Pulmonary artery endothelial cell (primary cell): ENCODE results near the gene PLVAP. TPM values are rescaled to one million over a fixed set of nuclear protein-coding genes. Genes with fewer than 3 reads are reported as not detected.

Source experiments
- DNase-seq: peaks from one replicate; pipeline ENCODE4 v3.0.0-alpha.2; 2011; ENCODE audit warnings: low read depth, low spot score
- total RNA-seq: library from RNA; depleted of rRNA; stranded (reverse); fragments of >200 nt; gene quantifications from 2 replicates; pipeline ENCODE4 v1.2.3, GENCODE V29; 2014

The PLVAP gene
- total RNA-seq, 1 donor from 2014 or later: 0.46 TPM

GRCh38 chr19:17303167-17303939 is 73.8 kb downstream of the PLVAP start, which contains the start of gene ABHD8:
TSS of gene ABHD8 (minus strand) at chr19:17303425. CDS start at chr19:17301616, 1,809 bp downstream.
- peak; percentile 87 for DNase-seq

- no peak for DNase-seq
Measured at GRCh38 chr19:17302391-17303166, 74.6 kb downstream of the PLVAP start.

Other genes with a start within 250 kb of the PLVAP start
- 19.1 and 19.3 TPM in 2 replicates for gene USE1, start 162.0 kb downstream of the PLVAP start, total RNA-seq
- gene OCEL1, start 151.1 kb downstream of the PLVAP start, total RNA-seq: 2.3 and 3.4 TPM in 2 replicates
- gene NR2F6, start 131.4 kb downstream of the PLVAP start, total RNA-seq: 40.4 and 45.7 TPM in 2 replicates
- gene USHBP1, start 112.6 kb downstream of the PLVAP start, total RNA-seq: 5.0 and 5.7 TPM in 2 replicates
- 126 and 150 TPM in 2 replicates for gene BABAM1, start 109.9 kb downstream of the PLVAP start, total RNA-seq
- gene ANKLE1, start 95.4 kb downstream of the PLVAP start, total RNA-seq: 1.3 and 3.0 TPM in 2 replicates
- gene ABHD8, start 73.9 kb downstream of the PLVAP start, total RNA-seq: 7.5 TPM in 2 replicates
- 35.8 and 44.0 TPM in 2 replicates for gene MRPL34, start 71.5 kb downstream of the PLVAP start, total RNA-seq
- 30.0 and 30.3 TPM in 2 replicates for gene DDA1, start 67.8 kb downstream of the PLVAP start, total RNA-seq
- 2.0 and 4.1 TPM in 2 replicates for gene ANO8, start 42.5 kb downstream of the PLVAP start, total RNA-seq
- 16.6 and 33.8 TPM in 2 replicates for gene GTPBP3, start 39.8 kb downstream of the PLVAP start, total RNA-seq
- gene CCDC194, start 16.9 kb upstream of the PLVAP start, total RNA-seq: 0.13 and 0.63 TPM in 2 replicates
- gene BST2, start 28.3 kb upstream of the PLVAP start, total RNA-seq: 161 and 210 TPM in 2 replicates
- gene MVB12A, start 42.7 kb upstream of the PLVAP start, total RNA-seq: 36.1 and 43.0 TPM in 2 replicates
- 0.04 TPM in 1 of 2 replicates, not detected in the other for gene TMEM221, start 71.3 kb upstream of the PLVAP start, total RNA-seq
- gene NXNL1, start 83.6 kb upstream of the PLVAP start, total RNA-seq: not detected in 2 replicates
- 9.8 and 10.0 TPM in 2 replicates for gene SLC27A1, start 93.2 kb upstream of the PLVAP start, total RNA-seq
- gene PGLS, start 134.3 kb upstream of the PLVAP start, total RNA-seq: 44.6 and 45.2 TPM in 2 replicates
- 107 and 142 TPM in 2 replicates for gene COLGALT1, start 178.3 kb upstream of the PLVAP start, total RNA-seq